ENCODE results near the gene OCIAD1.

The OCIAD1 gene

GRCh38 chr4:48851651-48852050 lies 20.8 kb downstream of the OCIAD1 start:
- TF ChIP-seq ZFX (IDR thresholded peaks at IDR 0.05; ENCODE audit: borderline replicate concordance), result no peak
- TF ChIP-seq, protein P1, sequence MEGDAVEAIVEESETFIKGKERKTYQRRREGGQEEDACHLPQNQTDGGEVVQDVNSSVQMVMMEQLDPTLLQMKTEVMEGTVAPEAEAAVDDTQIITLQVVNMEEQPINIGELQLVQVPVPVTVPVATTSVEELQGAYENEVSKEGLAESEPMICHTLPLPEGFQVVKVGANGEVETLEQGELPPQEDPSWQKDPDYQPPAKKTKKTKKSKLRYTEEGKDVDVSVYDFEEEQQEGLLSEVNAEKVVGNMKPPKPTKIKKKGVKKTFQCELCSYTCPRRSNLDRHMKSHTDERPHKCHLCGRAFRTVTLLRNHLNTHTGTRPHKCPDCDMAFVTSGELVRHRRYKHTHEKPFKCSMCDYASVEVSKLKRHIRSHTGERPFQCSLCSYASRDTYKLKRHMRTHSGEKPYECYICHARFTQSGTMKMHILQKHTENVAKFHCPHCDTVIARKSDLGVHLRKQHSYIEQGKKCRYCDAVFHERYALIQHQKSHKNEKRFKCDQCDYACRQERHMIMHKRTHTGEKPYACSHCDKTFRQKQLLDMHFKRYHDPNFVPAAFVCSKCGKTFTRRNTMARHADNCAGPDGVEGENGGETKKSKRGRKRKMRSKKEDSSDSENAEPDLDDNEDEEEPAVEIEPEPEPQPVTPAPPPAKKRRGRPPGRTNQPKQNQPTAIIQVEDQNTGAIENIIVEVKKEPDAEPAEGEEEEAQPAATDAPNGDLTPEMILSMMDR (IDR thresholded peaks at IDR 0.05), result no peak
- H3K27ac ChIP-seq, result no peak overlapping the region

DNA sequence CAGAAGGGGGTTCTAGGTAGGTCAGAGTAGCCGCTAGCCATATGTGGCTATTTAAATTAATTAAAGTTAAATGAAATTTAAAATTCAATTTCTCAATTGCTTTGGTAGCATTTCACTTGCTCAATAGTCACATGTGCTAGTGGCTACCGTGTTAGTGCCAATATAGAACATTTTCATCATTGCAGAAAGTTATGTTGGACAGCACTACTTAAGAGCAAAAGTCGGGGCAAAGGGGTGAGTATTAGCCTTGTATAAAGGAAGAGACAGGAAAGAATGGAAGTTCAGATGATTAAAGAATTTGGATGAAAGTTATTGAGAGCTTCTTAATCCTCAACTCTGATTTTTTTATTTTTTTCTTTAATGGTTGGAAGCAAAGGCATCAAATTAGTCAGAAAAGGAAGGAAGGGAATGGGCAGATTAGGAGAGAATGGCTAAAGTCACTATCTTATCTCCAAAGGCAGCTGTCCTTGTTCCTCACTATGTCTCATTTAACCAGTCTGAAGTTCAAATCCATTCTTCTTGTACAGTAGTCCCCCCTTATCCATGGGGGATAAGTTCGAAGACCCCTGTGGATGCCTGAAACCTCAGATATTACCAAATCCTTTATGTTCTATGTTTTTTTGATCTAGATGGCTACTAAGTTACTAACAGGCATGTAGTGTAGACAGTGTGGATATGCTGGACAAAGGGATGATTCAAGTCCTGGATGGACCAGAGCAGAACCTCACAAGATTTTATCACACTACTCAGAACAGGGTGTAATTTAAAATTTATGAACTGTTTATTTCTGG lies 22.9 kb downstream of the OCIAD1 start:
- no peak for TF ChIP-seq ZFX (IDR thresholded peaks at IDR 0.05; ENCODE audit: borderline replicate concordance)
- TF ChIP-seq, protein P1 (IDR thresholded peaks at IDR 0.05), result no peak
- no peak overlapping the region for H3K27ac ChIP-seq

- H3K27ac ChIP-seq, result no peak overlapping the region
- TF ChIP-seq, protein P1 (IDR thresholded peaks at IDR 0.05), result no peak
- TF ChIP-seq ZFX (IDR thresholded peaks at IDR 0.05; ENCODE audit: borderline replicate concordance), result no peak
These were observed 23.5 kb downstream of the OCIAD1 start for GRCh38 chr4:48854395-48854683.

GRCh38 chr4:48854982-48855381 lies 24.1 kb downstream of the OCIAD1 start:
- TF ChIP-seq, protein P1 (IDR thresholded peaks at IDR 0.05), result no peak
- TF ChIP-seq ZFX (IDR thresholded peaks at IDR 0.05; ENCODE audit: borderline replicate concordance), result no peak
- H3K27ac ChIP-seq, result no peak overlapping the region

DNA sequence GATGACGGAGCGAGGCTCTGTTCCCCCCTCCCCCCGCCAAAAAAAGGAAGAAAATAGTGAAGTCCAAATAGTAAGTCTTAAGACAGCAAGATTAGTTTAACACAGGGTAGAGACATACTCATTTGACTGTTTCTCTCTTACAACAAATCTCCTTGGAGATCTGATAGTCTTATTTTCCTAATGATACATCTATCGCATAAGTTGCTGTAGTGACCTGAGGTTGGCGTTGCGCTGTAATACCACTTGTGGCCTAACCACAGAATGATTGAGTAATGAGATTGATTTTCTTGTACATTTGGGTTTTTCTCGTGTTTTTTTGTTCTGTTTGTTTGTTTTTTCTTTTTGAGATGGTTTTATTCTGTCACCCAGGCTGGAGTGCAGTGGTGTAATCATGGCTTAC lies 27.2 kb downstream of the OCIAD1 start:
- H3K27ac ChIP-seq, result no peak overlapping the region
- TF ChIP-seq, protein P1 (IDR thresholded peaks at IDR 0.05), result no peak
- TF ChIP-seq ZFX (IDR thresholded peaks at IDR 0.05; ENCODE audit: borderline replicate concordance), result no peak

GRCh38 chr4:48862038-48862437 lies 31.1 kb downstream of the OCIAD1 start:
- no peak overlapping the region for H3K27ac ChIP-seq
- TF ChIP-seq, protein P1 (IDR thresholded peaks at IDR 0.05), result no peak
- TF ChIP-seq ZFX (IDR thresholded peaks at IDR 0.05; ENCODE audit: borderline replicate concordance), result no peak

GRCh38 chr4:48862661-48863060 lies 31.8 kb downstream of the OCIAD1 start:
- TF ChIP-seq, protein P1 (IDR thresholded peaks at IDR 0.05), result no peak
- TF ChIP-seq ZFX (IDR thresholded peaks at IDR 0.05; ENCODE audit: borderline replicate concordance), result no peak
- no peak overlapping the region for H3K27ac ChIP-seq

Data from 22Rv1 (cell line).